OCI-LY3 (cell line): ENCODE results near the gene MYL10.

Experiments used
- H2AFZ ChIP-seq: fragments of 200-600, 300-600 bp; shearing (Covaris generic); 2 replicates; pipeline ENCODE4 v1.6.0; 2014; ENCODE audit warnings: antibody characterized with exemption, low read depth, low read length
- H3K27ac ChIP-seq: fragments of 200-600, 300-600 bp; sonication (generic); 2 replicates; pipeline ENCODE4 v1.5.1; 2014; ENCODE audit warnings: mild to moderate bottlenecking, low read length, moderate library complexity, mixed read lengths
- H3K27me3 ChIP-seq: fragments of 200-600, 300-600 bp; sonication (generic); 2 replicates; pipeline ENCODE4 v1.6.1; 2014; ENCODE audit warnings: low read depth, low read length, mixed read lengths
- H3K36me3 ChIP-seq: fragments of 200-600, 300-600 bp; sonication (generic); replicated peaks from 2 replicates; pipeline ENCODE3; 2014; ENCODE audit warnings: low read depth, low read length, mixed read lengths
- H3K4me1 ChIP-seq: fragments of 300-600, 200-600 bp; sonication (generic); 2 replicates; pipeline ENCODE4 v1.6.1; 2014; ENCODE audit warnings: low read length, mixed read lengths
- H3K4me2 ChIP-seq: fragments of 200-600, 300-600 bp; sonication (generic); 2 replicates; pipeline ENCODE4 v1.6.1; 2014; ENCODE audit warnings: low read length, mixed read lengths
- H3K4me3 ChIP-seq: fragments of 300-600, 200-600 bp; sonication (generic); 2 replicates; pipeline ENCODE4 v1.5.1; 2014; ENCODE audit warnings: antibody characterized with exemption, mild to moderate bottlenecking, low read length, moderate library complexity
- H3K79me2 ChIP-seq: fragments of 300-600, 200-600 bp; shearing (Covaris generic); 2 replicates; pipeline ENCODE4 v1.6.1; 2014; ENCODE audit warnings: mild to moderate bottlenecking, low read length, mixed read lengths
- H3K9ac ChIP-seq: fragments of 300-600, 200-600 bp; shearing (Covaris generic); 2 replicates; pipeline ENCODE4 v1.6.0; 2014; ENCODE audit warnings: mild to moderate bottlenecking, low read length, moderate library complexity
- H3K9me3 ChIP-seq: fragments of 200-600, 300-600 bp; shearing (Covaris generic); 2 replicates; pipeline ENCODE4 v1.6.1; 2014; ENCODE audit warnings: low read length, mixed read lengths; ENCODE audit not compliant: insufficient read depth
- H4K20me1 ChIP-seq: fragments of 200-600, 300-600 bp; sonication (generic); 2 replicates; pipeline ENCODE4 v1.6.1; 2016; ENCODE audit warnings: low read length, mixed read lengths; ENCODE audit not compliant: insufficient read depth
- CTCF ChIP-seq: fragments of 200-600, 300-600 bp; sonication (generic); IDR thresholded peaks from 2 replicates; pipeline ENCODE4 v1.5.1; 2014; ENCODE audit warnings: antibody characterized with exemption, low read length, low read depth
- EZH2phosphoT487 ChIP-seq: fragments of 200-600 bp; shearing (Covaris generic); IDR thresholded peaks from 2 replicates; pipeline ENCODE4 v1.6.1; 2018; ENCODE audit warnings: antibody characterized with exemption, mixed run types, low read depth

MYL10 gene

GRCh38 chr7:101572156-101572555 lies 56.9 kb downstream of the MYL10 start:
- peaks cover 18% of the 10 kb centered on the region for H3K4me1 ChIP-seq
- no peak overlapping the region for H3K4me2 ChIP-seq
- TF ChIP-seq CTCF: no peak
- no peak for TF ChIP-seq EZH2phosphoT487
- no peak overlapping the region for H2AFZ ChIP-seq
- peaks cover 11% of the 10 kb centered on the region; the same call in 1 of the 2 replicates for H3K27me3 ChIP-seq
- H4K20me1 ChIP-seq: no peaks in the 10 kb centered on the region
- peaks cover 8% of the 10 kb centered on the region for H3K9me3 ChIP-seq
- H3K36me3 ChIP-seq: no peaks in the 10 kb centered on the region
- H3K4me3 ChIP-seq: no peak overlapping the region
- no peak overlapping the region for H3K9ac ChIP-seq
- H3K27ac ChIP-seq: no peak overlapping the region
- no peaks in the 10 kb centered on the region for H3K79me2 ChIP-seq

- Histone ChIP-seq H3K4me1 (no peaks in the 10 kb centered on the region), H3K4me3 (no peak overlapping the region), H4K20me1 (no peaks in the 10 kb centered on the region), H3K79me2 (no peaks in the 10 kb centered on the region), H2AFZ (no peak overlapping the region), H3K36me3 (no peaks in the 10 kb centered on the region), H3K9me3 (no peaks in the 10 kb centered on the region), H3K27me3 (peaks cover 11% of the 10 kb centered on the region; the same call in 1 of the 2 replicates), H3K4me2 (no peak overlapping the region), H3K9ac (no peak overlapping the region), H3K27ac (no peak overlapping the region)
- TF ChIP-seq EZH2phosphoT487: no peak
- TF ChIP-seq CTCF: no peak
These were observed 61.9 kb downstream of the MYL10 start for GRCh38 chr7:101567230-101567629.

GRCh38 chr7:101565601-101566209 lies 63.4 kb downstream of the MYL10 start:
- Histone ChIP-seq H3K79me2 (no peaks in the 10 kb centered on the region), H4K20me1 (no peaks in the 10 kb centered on the region), H3K9me3 (no peaks in the 10 kb centered on the region), H3K27me3 (peaks cover 11% of the 10 kb centered on the region; the same call in 1 of the 2 replicates), H2AFZ (no peak overlapping the region), H3K27ac (no peak overlapping the region), H3K4me1 (no peaks in the 10 kb centered on the region), H3K9ac (no peak overlapping the region), H3K4me2 (no peak overlapping the region), H3K4me3 (no peak overlapping the region), H3K36me3 (no peaks in the 10 kb centered on the region)
- TF ChIP-seq CTCF (no peak), EZH2phosphoT487 (no peak)

- Histone ChIP-seq H3K27ac (no peak overlapping the region), H3K4me3 (no peak overlapping the region), H3K9me3 (no peaks in the 10 kb centered on the region), H3K79me2 (no peaks in the 10 kb centered on the region), H3K9ac (no peak overlapping the region), H4K20me1 (no peaks in the 10 kb centered on the region), H2AFZ (no peak overlapping the region), H3K36me3 (no peaks in the 10 kb centered on the region), H3K4me2 (no peak overlapping the region), H3K27me3 (peaks cover 11% of the 10 kb centered on the region; the same call in 1 of the 2 replicates), H3K4me1 (no peaks in the 10 kb centered on the region)
- no peak for TF ChIP-seq EZH2phosphoT487
- no peak for TF ChIP-seq CTCF
These were observed 64.3 kb downstream of the MYL10 start for GRCh38 chr7:101564778-101565211.
